Endometrium (tissue), 2 donors: ENCODE data around the gene TGFBR3.

Experiments used
- FAIRE-seq: peaks from 2 replicates; lab custom pipeline; 2012; peaks lifted over from hg19 to GRCh38; lab: Jason Lieb, UNC
- donor health status: control.
- donor health status: control.

TGFBR3 gene

GRCh38 chr1:91799159-91799558 is 86.8 kb downstream of the TGFBR3 start:
- no peak for FAIRE-seq

- no peak for FAIRE-seq
These were observed 87.2 kb downstream of the TGFBR3 start for GRCh38 chr1:91798740-91799139.

- FAIRE-seq = no peak
These were observed 87.7 kb downstream of the TGFBR3 start for GRCh38 chr1:91798241-91798648.

GRCh38 chr1:91797164-91797563 is 88.8 kb downstream of the TGFBR3 start:
- no peak for FAIRE-seq

GRCh38 chr1:91796390-91796654 is 89.6 kb downstream of the TGFBR3 start:
- no peak for FAIRE-seq

GRCh38 chr1:91795591-91796389 is 90.2 kb downstream of the TGFBR3 start:
- FAIRE-seq = no peak

- FAIRE-seq = no peak
These were observed 92.1 kb downstream of the TGFBR3 start for GRCh38 chr1:91793877-91794276.

GRCh38 chr1:91793189-91793588 is 92.8 kb downstream of the TGFBR3 start:
- FAIRE-seq = no peak

- peak; percentile 90 for FAIRE-seq
These were observed 93.4 kb downstream of the TGFBR3 start for GRCh38 chr1:91792489-91793071.

GRCh38 chr1:91791691-91792488 is 94.1 kb downstream of the TGFBR3 start:
- FAIRE-seq = no peak

GRCh38 chr1:91791103-91791502 is 94.8 kb downstream of the TGFBR3 start:
- no peak for FAIRE-seq

- no peak for FAIRE-seq
These were observed 95.6 kb downstream of the TGFBR3 start for GRCh38 chr1:91790392-91790791.

- FAIRE-seq = no peak
These were observed 96.5 kb downstream of the TGFBR3 start for GRCh38 chr1:91789273-91789997.

- FAIRE-seq = no peak
These were observed 98.0 kb downstream of the TGFBR3 start for GRCh38 chr1:91787919-91788318.

GRCh38 chr1:91784616-91785015 is 101.3 kb downstream of the TGFBR3 start:
- no peak for FAIRE-seq

GRCh38 chr1:91784191-91784590 is 101.8 kb downstream of the TGFBR3 start:
- FAIRE-seq = no peak

- no peak for FAIRE-seq
These were observed 102.4 kb downstream of the TGFBR3 start for GRCh38 chr1:91783423-91784170.

- no peak for FAIRE-seq
These were observed 103.9 kb downstream of the TGFBR3 start for GRCh38 chr1:91781901-91782622.

- FAIRE-seq = no peak
These were observed 104.6 kb downstream of the TGFBR3 start for GRCh38 chr1:91781371-91781825.

GRCh38 chr1:91779548-91780021 is 106.4 kb downstream of the TGFBR3 start:
- FAIRE-seq = no peak

- no peak for FAIRE-seq
These were observed 107.0 kb downstream of the TGFBR3 start for GRCh38 chr1:91778964-91779363.
